ENCODE measurements around the gene SCARB2. TPM values are rescaled to one million over a fixed set of nuclear protein-coding genes. Genes with fewer than 3 reads are reported as not detected.

Gene SCARB2
- total and polyA plus RNA-seq, 2 experiments from 2014 or later = 17.7 to 41.0 TPM

GRCh38 chr4:76177709-76178108, 35.9 kb downstream of the SCARB2 start:
- Mint-ChIP-seq H3K4me3 (no peak overlapping the region), H3K27ac (no peak overlapping the region)

More at GRCh38 chr4:76177709-76178108, 35.9 kb downstream of the SCARB2 start:
- Histone ChIP-seq H3K79me2 (replicated peaks; ENCODE audit: insufficient read depth) (no peaks in the 10 kb centered on the region), H4K20me1 (replicated peaks; ENCODE audit: insufficient read depth) (no peaks in the 10 kb centered on the region; the same call in 1 of the 2 replicates), H3K36me3 (ENCODE audit: insufficient read depth) (no peaks in the 10 kb centered on the region), H3K4me1 (ENCODE audit: insufficient read depth) (no peaks in the 10 kb centered on the region), H2AFZ (no peak overlapping the region), H3K9me2 (ENCODE audit: insufficient read depth) (no peaks in the 10 kb centered on the region), H3K27me3 (ENCODE audit: insufficient read depth) (no peaks in the 10 kb centered on the region), H3K4me3 (no peak overlapping the region), H3K4me2 (no peak overlapping the region), H3K27ac (ENCODE audit: low read depth) (no peak overlapping the region), H3F3A (replicated peaks; ENCODE audit: low read depth) (0 out of 2 replicates have a peak, but pooled peaks cover 2% of the 10 kb centered on the region)
- no peak for DNase-seq (ENCODE audit: low spot score)
- H3K36me3 Mint-ChIP-seq (ENCODE audit: low read depth) = peaks cover 5% of the 10 kb centered on the region; the same call in 2 of the 3 replicates
- H3K9me3 Mint-ChIP-seq = no peaks in the 10 kb centered on the region
- ATAC-seq = no peak
- H3K4me1 Mint-ChIP-seq = no peaks in the 10 kb centered on the region
- H3K27me3 Mint-ChIP-seq (ENCODE audit: insufficient read depth, low read depth, poor library complexity) = no peaks in the 10 kb centered on the region
- TF ChIP-seq ETS1 (IDR thresholded peaks at IDR 0.05) = no peak
- TF ChIP-seq EZH2phosphoT487 (IDR thresholded peaks at IDR 0.05; ENCODE audit: unreplicated experiment) = no peak
- TF ChIP-seq NANOG (IDR thresholded peaks at IDR 0.05; ENCODE audit: borderline replicate concordance) = no peak
- TF ChIP-seq ZNF114 (CRISPR knock-in tag; IDR thresholded peaks at IDR 0.05) = no peak
- TF ChIP-seq STAT1 (IDR thresholded peaks at IDR 0.05; ENCODE audit: unreplicated experiment) = no peak
- no peak for TF ChIP-seq JUNB (IDR thresholded peaks at IDR 0.05; ENCODE audit: unreplicated experiment)
- no peak for TF ChIP-seq POLR2AphosphoS5 (IDR thresholded peaks at IDR 0.05; ENCODE audit: low read depth)
- TF ChIP-seq ZNF462 (CRISPR knock-in tag; IDR thresholded peaks at IDR 0.05) = no peak
- no peak for TF ChIP-seq CTCF (conservative IDR thresholded peaks at IDR 0.05; ENCODE audit: low read depth in 2 of 2)
